IPS-18a (cell line): ENCODE data around the gene DOCK7.

Experiments used
- H3K27ac ChIP-seq: one replicate; pipeline ENCODE4 v1.5.1; 2013; ENCODE audit warnings: low read length
- H3K27me3 ChIP-seq: one replicate; pipeline ENCODE4 v1.6.1; 2013; ENCODE audit warnings: mild to moderate bottlenecking, low read length; ENCODE audit not compliant: control insufficient read depth, insufficient read depth
- H3K36me3 ChIP-seq: one replicate; pipeline ENCODE4 v1.6.1; 2013; ENCODE audit warnings: low read depth, low read length; ENCODE audit not compliant: control insufficient read depth
- H3K4me1 ChIP-seq: one replicate; pipeline ENCODE4 v1.6.1; 2013; ENCODE audit warnings: low read depth, low read length; ENCODE audit not compliant: control insufficient read depth
- H3K4me3 ChIP-seq: one replicate; pipeline ENCODE4 v1.5.1; 2013; ENCODE audit warnings: low read length
- H3K9ac ChIP-seq: one replicate; pipeline ENCODE4 v1.6.1; 2013; ENCODE audit warnings: mild to moderate bottlenecking, low read length, moderate library complexity
- H3K9me3 ChIP-seq: one replicate; pipeline ENCODE4 v1.6.1; 2013; ENCODE audit warnings: low read depth, low read length; ENCODE audit not compliant: control insufficient read depth

DOCK7 gene

DNA sequence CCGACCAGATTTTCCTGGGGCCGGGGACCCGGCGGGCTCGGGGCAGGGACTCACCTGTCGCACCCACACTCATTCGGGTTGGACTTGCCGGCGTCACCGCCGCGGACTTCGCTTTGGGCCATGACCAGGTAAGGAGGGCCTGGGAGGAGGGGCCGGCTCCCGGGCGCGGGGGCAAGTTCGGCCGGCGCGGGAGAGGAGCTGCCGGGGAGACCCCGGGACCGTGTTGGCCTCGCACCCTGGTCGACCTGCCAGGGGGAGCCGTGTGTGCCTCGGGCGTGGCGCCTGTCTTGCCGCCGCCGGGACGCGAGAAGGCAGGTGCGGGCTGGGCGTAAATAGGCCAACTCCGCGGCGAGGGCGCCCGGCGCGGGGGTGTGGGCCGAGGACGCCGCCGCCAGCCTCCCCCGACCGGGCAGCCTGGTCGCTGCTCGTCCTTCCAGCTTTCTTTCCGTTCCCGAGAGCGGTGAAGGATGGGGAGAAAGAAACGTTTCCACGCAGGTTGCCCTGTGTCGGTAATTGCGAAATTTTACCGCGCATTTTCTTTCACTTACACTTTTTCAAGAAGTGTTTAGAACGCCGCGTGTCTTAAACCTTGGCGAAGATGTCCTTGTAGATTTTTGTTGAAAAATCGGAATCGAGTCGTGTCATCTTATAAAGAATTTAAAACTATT is 250.8 kb downstream of the DOCK7 start:
- Histone ChIP-seq H3K4me1 (peaks cover 6% of the 10 kb centered on the region), H3K9ac (peak overlapping the region; percentile 75), H3K9me3 (no peaks in the 10 kb centered on the region), H3K36me3 (peaks cover 22% of the 10 kb centered on the region), H3K27ac (peak overlapping the region; percentile 96), H3K4me3 (peak overlapping the region; percentile 90), H3K27me3 (no peaks in the 10 kb centered on the region)

DNA sequence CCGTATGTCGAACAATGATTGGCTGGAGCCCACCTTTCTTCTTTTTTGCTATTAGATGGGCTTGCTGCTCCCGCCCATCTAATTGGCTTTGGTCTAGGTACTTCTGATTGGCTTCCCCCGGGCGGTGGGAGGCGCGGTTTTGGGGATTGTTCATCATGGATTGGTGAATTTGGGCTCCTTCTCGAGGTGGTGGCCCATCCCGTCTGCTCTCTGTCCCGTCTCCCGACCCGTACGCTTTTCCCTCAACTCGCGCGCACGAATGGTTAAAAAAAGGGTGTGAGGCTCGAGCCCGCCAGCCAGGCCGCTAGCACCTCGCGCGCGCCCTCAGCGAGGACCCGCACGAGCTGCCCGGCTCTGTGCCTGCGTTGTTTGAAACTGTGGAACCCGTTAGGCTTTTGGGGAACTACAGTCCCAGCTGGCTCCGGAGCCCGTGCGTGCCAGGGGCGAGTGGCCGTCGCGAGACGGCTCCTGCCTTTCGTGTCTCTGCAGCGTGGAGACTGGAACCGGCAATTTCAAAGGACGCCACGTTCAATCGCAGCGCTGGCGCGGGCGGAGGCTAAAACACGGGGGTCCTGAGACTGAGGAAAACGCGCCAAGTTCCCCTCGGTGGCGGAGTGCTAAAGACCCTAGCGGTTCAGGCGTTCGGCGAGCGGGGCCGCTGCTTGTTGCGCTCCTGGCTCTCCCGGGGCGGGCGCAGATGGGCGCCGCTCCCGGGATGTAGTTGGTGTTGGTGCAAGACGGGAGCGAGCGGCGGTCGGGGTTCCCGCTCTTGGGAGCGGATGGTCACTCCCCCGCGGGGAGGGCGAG is 251.5 kb downstream of the DOCK7 start, which contains the start of gene USP1:
Gene USP1, plus strand, starts transcription at position 584 of the 807 bp plus-strand sequence. CDS start 2,819 bp downstream, outside the sequence.
- Histone ChIP-seq H3K4me1 (peaks cover 6% of the 10 kb centered on the region), H3K9me3 (no peaks in the 10 kb centered on the region), H3K9ac (peak within 1 kb of the TSS; percentile 75), H3K36me3 (peaks cover 14% of the 10 kb centered on the region), H3K27me3 (no peaks in the 10 kb centered on the region), H3K27ac (peak within 1 kb of the TSS; percentile 96), H3K4me3 (peak within 1 kb of the TSS; percentile 90)

DNA sequence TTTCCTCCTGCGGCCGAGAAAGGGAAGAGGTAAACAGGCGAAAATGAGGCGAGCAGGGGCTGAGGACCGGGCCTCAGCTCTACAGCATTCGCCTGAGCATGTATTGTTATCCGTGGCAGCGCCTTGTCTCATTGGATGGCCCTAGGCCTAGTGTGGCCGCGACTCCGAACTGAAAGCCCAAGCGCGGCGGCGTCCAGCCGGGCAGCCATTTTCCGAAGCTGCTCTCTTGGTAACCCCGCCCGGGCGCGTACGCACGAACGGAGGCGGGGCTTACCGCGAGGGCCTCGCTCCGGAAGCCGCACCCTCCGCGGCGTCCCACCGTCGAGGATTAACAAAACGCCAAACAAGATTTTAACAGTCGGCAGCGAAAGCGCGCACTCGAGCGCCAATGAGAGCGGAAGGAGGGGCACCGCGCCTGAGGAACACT is 252.1 kb downstream of the DOCK7 start:
- H3K36me3 ChIP-seq = peaks cover 8% of the 10 kb centered on the region
- peak overlapping the region; percentile 75 for H3K9ac ChIP-seq
- peak overlapping the region; percentile 77 for H3K27ac ChIP-seq
- peak overlapping the region; percentile 90 for H3K4me3 ChIP-seq
- H3K9me3 ChIP-seq = no peaks in the 10 kb centered on the region
- no peaks in the 10 kb centered on the region for H3K27me3 ChIP-seq
- peaks cover 6% of the 10 kb centered on the region for H3K4me1 ChIP-seq

DNA sequence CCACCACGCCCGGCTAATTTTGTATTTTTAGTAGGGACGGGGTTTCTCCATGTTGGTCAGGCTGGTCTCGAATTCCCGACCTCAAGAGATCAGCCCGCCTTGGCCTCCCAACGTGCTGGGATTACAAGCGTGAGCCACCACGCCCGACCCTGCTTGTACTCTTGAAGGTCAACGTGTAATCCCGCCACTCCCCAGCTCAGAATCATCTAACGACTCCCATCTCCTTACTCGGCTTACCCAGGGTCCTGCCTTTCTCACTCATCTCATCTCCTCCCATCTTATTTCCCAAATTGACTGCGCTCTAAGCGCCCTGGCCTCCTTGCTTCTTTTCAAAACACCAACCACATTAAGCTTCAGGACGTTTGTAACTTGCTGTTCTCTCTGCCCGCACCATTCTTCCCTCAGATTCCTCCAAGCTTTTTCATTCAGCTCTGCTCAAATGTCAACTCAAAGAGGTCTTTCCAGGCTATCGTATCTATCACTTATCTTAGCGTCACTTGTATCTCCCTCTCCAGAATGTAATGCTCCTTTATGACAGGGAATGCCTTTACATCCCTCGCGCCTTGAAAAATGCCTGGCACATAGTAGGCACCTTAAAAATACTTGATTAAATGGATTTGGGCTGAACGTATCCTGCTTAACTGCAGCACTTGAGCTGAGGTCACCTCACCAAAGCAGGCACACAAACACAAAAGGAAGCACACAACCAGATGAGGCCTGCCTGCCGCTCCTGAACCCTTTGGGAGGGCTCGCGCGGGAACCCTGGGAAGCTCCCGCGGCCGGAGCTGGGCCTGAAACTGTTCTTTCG is 252.8 kb downstream of the DOCK7 start:
- Histone ChIP-seq H3K9me3 (no peaks in the 10 kb centered on the region), H3K27me3 (no peaks in the 10 kb centered on the region), H3K4me1 (peaks cover 6% of the 10 kb centered on the region), H3K9ac (peak overlapping the region; percentile 75), H3K36me3 (peaks cover 2% of the 10 kb centered on the region), H3K4me3 (peak overlapping the region; percentile 90), H3K27ac (peak overlapping the region; percentile 77)

DNA sequence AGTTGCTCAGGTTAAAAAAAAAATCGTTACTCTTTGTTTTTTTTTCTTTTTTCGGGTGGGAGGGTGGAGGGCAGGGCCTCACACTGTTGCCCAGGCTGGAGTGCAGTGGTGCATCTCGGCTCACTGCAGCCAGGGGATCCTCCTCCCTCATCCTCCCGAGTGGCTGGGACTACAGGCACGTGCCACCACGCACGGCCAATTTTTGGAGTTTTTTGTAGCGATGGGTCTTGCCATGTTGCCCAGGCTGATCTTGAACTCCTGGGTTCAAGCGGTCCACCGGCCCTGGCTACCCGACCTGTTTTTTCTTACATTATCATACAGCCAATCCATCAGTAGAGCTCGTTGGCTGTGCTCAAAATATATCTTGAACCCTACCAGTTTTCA is 253.6 kb downstream of the DOCK7 start:
- Histone ChIP-seq H3K4me3 (no peak overlapping the region), H3K9me3 (no peaks in the 10 kb centered on the region), H3K36me3 (no peaks in the 10 kb centered on the region), H3K27me3 (no peaks in the 10 kb centered on the region), H3K4me1 (peaks cover 2% of the 10 kb centered on the region), H3K9ac (no peak overlapping the region), H3K27ac (no peak overlapping the region)

DNA sequence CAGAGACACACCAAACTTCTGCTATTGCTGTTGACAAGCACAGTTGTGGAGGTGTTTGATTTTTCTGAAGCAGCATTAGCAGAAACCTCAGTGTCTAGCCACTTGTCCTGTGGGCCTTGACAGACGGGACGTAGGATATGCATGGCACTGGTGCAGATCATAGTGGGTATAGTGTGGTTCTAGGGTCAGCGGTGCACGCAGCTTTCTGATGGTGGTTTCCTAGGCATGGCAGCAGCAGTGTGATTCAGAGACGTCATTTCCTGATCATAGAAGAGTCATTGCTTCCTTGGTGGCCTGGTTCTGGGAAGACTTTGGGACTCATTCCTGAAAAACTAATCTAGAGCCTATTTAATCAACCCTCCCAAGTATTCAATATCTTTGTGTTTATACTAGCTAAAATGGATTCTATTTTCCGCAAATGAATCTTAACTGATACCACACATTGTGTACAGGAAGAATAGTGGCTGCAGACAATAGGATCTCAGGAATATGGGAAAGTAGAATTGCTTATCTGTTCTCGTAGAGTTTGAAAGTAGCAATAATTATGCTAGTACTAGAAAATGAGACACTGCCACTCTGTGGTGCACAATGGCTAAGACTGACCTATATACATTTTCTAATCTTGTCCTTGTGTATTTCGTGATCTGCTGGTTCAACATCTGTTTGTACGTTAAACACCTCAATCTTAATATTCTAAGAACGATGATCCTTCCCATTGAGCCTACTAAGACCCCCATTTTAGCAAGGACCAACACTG is 254.1 kb downstream of the DOCK7 start:
- no peaks in the 10 kb centered on the region for H3K27me3 ChIP-seq
- no peaks in the 10 kb centered on the region for H3K4me1 ChIP-seq
- H3K27ac ChIP-seq = no peak overlapping the region
- H3K9me3 ChIP-seq = no peaks in the 10 kb centered on the region
- H3K4me3 ChIP-seq = no peak overlapping the region
- no peaks in the 10 kb centered on the region for H3K36me3 ChIP-seq
- H3K9ac ChIP-seq = no peak overlapping the region

DNA sequence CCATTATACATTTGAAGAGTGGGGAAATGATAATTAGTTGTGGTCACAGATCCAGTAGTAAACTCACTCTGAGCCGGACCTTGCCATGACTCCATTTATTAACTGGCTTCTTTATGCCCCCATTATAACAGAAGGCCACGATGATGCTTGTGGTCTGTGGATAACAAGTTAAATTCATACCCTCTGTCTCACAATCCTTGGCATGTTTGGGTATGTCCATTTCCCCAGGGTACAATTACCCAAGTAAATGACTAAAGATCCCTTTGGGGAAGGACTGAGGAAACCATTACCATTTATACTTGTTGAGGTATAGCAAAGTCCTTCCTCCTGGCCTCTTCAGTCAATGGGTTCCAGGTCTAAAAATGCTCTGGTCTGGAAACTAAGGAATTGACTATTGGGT is 258.6 kb downstream of the DOCK7 start:
- no peaks in the 10 kb centered on the region for H3K9me3 ChIP-seq
- H3K4me1 ChIP-seq = no peaks in the 10 kb centered on the region
- no peaks in the 10 kb centered on the region for H3K27me3 ChIP-seq
- H3K9ac ChIP-seq = no peak overlapping the region
- no peaks in the 10 kb centered on the region for H3K36me3 ChIP-seq
- H3K4me3 ChIP-seq = no peak overlapping the region
- H3K27ac ChIP-seq = no peak overlapping the region

DNA sequence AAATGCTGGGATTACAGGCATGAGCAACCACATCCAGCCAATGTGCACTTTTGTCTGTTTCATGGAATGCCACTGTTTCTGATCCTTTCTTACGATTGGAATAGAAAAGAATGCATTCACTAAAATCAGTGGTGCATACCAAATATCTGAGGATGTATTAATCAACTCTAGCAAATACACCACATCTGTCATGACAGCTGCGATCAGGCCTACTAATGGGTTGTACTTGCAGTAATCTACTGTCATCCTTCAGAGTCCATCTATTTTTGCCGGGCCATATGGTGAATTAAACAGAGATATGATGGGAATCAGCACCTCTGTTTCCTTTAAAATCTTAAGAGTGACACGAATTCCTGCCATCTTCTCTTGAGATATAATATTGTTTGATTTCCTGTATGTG is 259.8 kb downstream of the DOCK7 start:
- no peaks in the 10 kb centered on the region for H3K36me3 ChIP-seq
- no peaks in the 10 kb centered on the region for H3K27me3 ChIP-seq
- H3K4me1 ChIP-seq = no peaks in the 10 kb centered on the region
- no peak overlapping the region for H3K9ac ChIP-seq
- H3K9me3 ChIP-seq = no peaks in the 10 kb centered on the region
- H3K27ac ChIP-seq = no peak overlapping the region
- no peak overlapping the region for H3K4me3 ChIP-seq

DNA sequence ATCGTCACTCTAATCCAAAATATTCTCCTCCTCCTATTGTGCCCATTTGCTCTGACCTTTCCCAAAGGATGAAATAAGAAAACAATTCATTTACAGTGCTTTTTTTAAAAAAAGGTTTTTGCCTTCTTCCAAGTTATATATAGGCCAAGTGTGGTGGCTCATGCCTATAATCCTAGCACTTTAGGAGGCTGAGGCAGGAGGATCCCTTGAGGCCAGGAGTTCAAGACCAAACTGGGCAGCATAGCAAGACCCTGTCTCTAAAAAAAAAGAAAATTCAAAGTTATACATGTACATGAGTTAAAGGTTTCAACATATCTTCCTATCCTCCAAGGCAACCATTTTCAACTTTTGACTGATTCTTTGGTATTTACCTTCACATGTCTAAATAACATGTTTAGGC is 261.4 kb downstream of the DOCK7 start:
- no peaks in the 10 kb centered on the region for H3K4me1 ChIP-seq
- H3K36me3 ChIP-seq = no peaks in the 10 kb centered on the region
- no peak overlapping the region for H3K4me3 ChIP-seq
- no peaks in the 10 kb centered on the region for H3K9me3 ChIP-seq
- no peak overlapping the region for H3K27ac ChIP-seq
- no peak overlapping the region for H3K9ac ChIP-seq
- no peaks in the 10 kb centered on the region for H3K27me3 ChIP-seq

DNA sequence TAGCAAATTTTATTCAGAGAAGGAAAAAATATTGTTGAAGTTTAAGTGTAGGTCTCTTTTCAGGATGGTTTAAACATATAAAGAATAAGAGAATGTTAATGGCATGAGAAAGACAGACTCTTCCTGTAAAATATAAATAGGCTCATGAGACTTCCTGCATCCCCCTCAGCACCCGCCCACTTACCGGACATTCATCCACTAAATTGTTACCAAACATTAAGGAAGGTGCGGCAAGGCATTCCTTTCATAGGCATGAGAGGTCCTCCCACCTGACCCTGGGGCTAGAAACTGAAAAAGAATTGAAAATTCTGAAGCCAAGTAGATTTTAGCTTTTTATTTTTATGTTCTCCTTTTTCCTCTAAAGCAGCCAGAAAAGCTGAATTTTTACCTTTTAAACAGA is 261.9 kb downstream of the DOCK7 start:
- no peak overlapping the region for H3K4me3 ChIP-seq
- no peak overlapping the region for H3K9ac ChIP-seq
- H3K27ac ChIP-seq = no peak overlapping the region
- no peaks in the 10 kb centered on the region for H3K4me1 ChIP-seq
- no peaks in the 10 kb centered on the region for H3K9me3 ChIP-seq
- H3K27me3 ChIP-seq = no peaks in the 10 kb centered on the region
- H3K36me3 ChIP-seq = no peaks in the 10 kb centered on the region

DNA sequence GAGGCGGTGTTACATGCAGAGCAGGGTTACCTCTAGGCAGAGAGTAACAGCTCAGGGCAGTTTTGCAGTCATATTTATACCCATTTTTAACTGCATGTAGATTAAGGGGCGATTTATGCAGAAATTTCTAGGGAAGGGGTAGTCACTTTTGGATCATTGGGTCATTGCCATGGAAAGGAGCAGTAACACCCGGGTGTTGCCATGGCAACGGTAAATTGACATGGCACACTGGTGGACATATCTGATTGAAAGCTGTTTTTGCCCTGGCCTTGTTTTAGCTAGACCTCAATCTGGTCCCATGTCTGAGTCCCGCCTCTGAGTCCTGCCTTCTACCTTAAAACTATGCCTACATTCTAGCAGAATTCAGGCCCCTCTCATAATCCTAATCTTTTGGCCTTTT is 263.1 kb downstream of the DOCK7 start:
- Histone ChIP-seq H3K4me1 (no peaks in the 10 kb centered on the region), H3K9ac (no peak overlapping the region), H3K27ac (no peak overlapping the region), H3K36me3 (no peaks in the 10 kb centered on the region), H3K27me3 (no peaks in the 10 kb centered on the region), H3K9me3 (no peaks in the 10 kb centered on the region), H3K4me3 (no peak overlapping the region)
